MM.1S (cell line): Measurements from ENCODE around the gene UBAC2.

ENCODE experiments used
- DNase-seq: peaks from one replicate; pipeline ENCODE4 v3.0.0-alpha.2; 2015
- H2AFZ ChIP-seq: fragments of 300-600 bp; sonication (generic); 2 replicates; pipeline ENCODE4 v1.6.0; 2016; ENCODE audit warnings: antibody characterized with exemption, low read length
- H3F3A ChIP-seq: fragments of 300-600 bp; sonication (generic); 2 replicates; pipeline ENCODE4 v1.6.1; 2016; ENCODE audit warnings: mild to moderate bottlenecking, antibody characterized with exemption, low read length, moderate library complexity, mixed read lengths; ENCODE audit not compliant: insufficient read depth
- H3K27ac ChIP-seq: fragments of 300-600 bp; sonication (generic); 2 replicates; pipeline ENCODE4 v1.5.1; 2016; ENCODE audit warnings: mild to moderate bottlenecking, low read length
- H3K27me3 ChIP-seq: fragments of 300-600 bp; sonication (generic); replicated peaks from 2 replicates; pipeline ENCODE4 v1.6.0; 2016; ENCODE audit warnings: low read length; ENCODE audit not compliant: insufficient read depth
- H3K36me3 ChIP-seq: fragments of 300-600 bp; sonication (generic); replicated peaks from 2 replicates; pipeline ENCODE4 v1.6.1; 2016; ENCODE audit warnings: mild to moderate bottlenecking, low read length, mixed read lengths; ENCODE audit not compliant: insufficient read depth
- H3K4me1 ChIP-seq: fragments of 300-600 bp; sonication (generic); 2 replicates; pipeline ENCODE4 v1.6.1; 2016; ENCODE audit warnings: low read length, mixed read lengths
- H3K4me2 ChIP-seq: fragments of 300-600 bp; sonication (generic); 2 replicates; pipeline ENCODE4 v1.6.0; 2016; ENCODE audit warnings: low read depth, low read length
- H3K4me3 ChIP-seq: fragments of 300-600 bp; sonication (generic); 2 replicates; pipeline ENCODE4 v1.5.1; 2016; ENCODE audit warnings: low read length, mixed read lengths
- H3K79me2 ChIP-seq: fragments of 300-600 bp; sonication (generic); 2 replicates; pipeline ENCODE4 v1.6.1; 2016; ENCODE audit warnings: mixed run types, low read length, mixed read lengths
- H3K9ac ChIP-seq: fragments of 300-600 bp; sonication (generic); 2 replicates; pipeline ENCODE4 v1.6.1; 2016; ENCODE audit warnings: low read length, mixed read lengths
- H3K9me2 ChIP-seq: fragments of 300-600 bp; sonication (generic); replicated peaks from 2 replicates; pipeline ENCODE4 v1.6.1; 2016; ENCODE audit warnings: mild to moderate bottlenecking, low read length, mixed read lengths; ENCODE audit not compliant: insufficient read depth
- H3K9me3 ChIP-seq: fragments of 300-600 bp; sonication (generic); replicated peaks from 2 replicates; pipeline ENCODE4 v1.6.1; 2016; ENCODE audit warnings: mild to moderate bottlenecking, low read length, mixed read lengths; ENCODE audit not compliant: insufficient read depth
- H4K20me1 ChIP-seq: fragments of 300-600 bp; sonication (generic); 2 replicates; pipeline ENCODE4 v1.6.1; 2016; ENCODE audit warnings: mild to moderate bottlenecking, low read length, moderate library complexity, mixed read lengths; ENCODE audit not compliant: insufficient read depth
- EZH2 ChIP-seq: fragments of 300-600 bp; sonication (generic); optimal IDR thresholded peaks from 2 replicates; pipeline ENCODE3; 2017; ENCODE audit warnings: low read depth, mild to moderate bottlenecking, antibody characterized with exemption, low read length, mixed read lengths
- EZH2phosphoT487 ChIP-seq: fragments of 300-600 bp; sonication (generic); IDR thresholded peaks from 2 replicates; pipeline ENCODE4 v1.6.1; 2018; ENCODE audit warnings: antibody characterized with exemption, low read length
- TF ChIP-seq, protein P1 (sequence below): fragments of 300-600 bp; sonication (generic); IDR thresholded peaks from 2 replicates; pipeline ENCODE4 v1.5.1; 2016; ENCODE audit warnings: antibody characterized with exemption, low read length, mixed read lengths

UBAC2 gene

DNA sequence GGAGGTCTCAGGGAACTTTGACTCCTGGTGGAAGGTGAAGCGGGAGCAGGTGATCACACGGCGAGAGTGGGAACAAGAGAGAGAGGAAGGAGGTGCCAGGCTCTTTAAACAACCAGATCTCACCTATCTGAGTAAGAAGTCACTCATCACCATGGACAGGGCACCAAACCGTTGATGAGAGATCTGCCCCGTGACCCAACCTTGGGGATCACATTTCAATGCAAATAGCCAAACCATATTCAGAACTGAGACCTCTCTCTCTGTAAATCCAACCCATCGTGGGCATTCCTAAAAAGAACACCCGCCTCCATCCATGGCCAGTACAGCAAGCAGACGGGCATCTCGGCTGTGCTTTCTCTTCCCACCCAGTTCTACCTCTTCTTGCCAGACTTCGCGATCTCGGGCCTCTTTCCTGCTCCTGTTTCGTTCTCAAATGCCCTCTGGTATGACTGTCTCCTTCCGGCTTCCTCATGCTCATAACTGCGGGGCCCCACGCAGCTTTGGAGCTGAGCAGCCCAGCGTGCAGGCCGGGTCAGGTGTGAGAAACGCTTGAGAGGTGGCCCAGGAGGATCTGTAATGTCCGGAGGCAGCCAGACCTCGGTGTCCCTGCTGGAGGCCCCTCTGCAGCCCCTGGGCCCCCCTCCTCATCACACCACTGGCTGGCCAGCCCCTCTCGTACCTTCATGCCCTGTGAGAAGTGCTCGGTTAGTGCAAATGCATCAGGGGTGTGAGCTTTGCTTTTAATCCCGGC, 203.5 kb downstream of the UBAC2 start:
- H3K27ac ChIP-seq: no peak overlapping the region
- no peak for DNase-seq
- no peaks in the 10 kb centered on the region for H4K20me1 ChIP-seq
- no peaks in the 10 kb centered on the region for H3K9me2 ChIP-seq
- TF ChIP-seq EZH2phosphoT487 (no peak), EZH2 (no peak)
- TF ChIP-seq, protein P1, sequence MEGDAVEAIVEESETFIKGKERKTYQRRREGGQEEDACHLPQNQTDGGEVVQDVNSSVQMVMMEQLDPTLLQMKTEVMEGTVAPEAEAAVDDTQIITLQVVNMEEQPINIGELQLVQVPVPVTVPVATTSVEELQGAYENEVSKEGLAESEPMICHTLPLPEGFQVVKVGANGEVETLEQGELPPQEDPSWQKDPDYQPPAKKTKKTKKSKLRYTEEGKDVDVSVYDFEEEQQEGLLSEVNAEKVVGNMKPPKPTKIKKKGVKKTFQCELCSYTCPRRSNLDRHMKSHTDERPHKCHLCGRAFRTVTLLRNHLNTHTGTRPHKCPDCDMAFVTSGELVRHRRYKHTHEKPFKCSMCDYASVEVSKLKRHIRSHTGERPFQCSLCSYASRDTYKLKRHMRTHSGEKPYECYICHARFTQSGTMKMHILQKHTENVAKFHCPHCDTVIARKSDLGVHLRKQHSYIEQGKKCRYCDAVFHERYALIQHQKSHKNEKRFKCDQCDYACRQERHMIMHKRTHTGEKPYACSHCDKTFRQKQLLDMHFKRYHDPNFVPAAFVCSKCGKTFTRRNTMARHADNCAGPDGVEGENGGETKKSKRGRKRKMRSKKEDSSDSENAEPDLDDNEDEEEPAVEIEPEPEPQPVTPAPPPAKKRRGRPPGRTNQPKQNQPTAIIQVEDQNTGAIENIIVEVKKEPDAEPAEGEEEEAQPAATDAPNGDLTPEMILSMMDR: no peak
- no peaks in the 10 kb centered on the region for H3K4me1 ChIP-seq
- H3K4me2 ChIP-seq: no peak overlapping the region
- H3K9ac ChIP-seq: no peak overlapping the region
- H3K9me3 ChIP-seq: no peaks in the 10 kb centered on the region
- peaks cover 21% of the 10 kb centered on the region for H3K27me3 ChIP-seq
- H2AFZ ChIP-seq: no peak overlapping the region
- H3K4me3 ChIP-seq: no peak overlapping the region
- H3K36me3 ChIP-seq: no peaks in the 10 kb centered on the region
- no peaks in the 10 kb centered on the region for H3F3A ChIP-seq
- no peaks in the 10 kb centered on the region for H3K79me2 ChIP-seq

DNA sequence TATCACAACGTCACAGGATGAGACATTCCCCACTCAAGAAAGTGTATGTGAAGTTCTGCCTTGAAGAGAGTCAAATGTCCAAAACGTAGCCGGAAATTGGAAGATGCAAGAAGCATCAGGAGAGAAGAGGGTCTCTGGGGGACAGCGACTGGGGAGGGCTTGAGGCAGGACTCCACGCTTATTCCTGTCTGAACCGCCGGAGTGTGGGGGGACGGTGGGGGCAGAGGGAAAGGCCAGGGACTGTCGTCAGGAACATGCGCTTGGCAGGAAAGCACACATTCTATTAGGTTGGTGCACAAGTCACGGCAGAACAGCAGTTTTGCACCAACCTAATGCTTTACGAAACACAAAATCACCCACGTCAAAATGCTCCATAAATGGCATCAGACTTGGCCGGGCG, 205.3 kb downstream of the UBAC2 start:
- no peak overlapping the region for H3K9ac ChIP-seq
- no peak for DNase-seq
- no peaks in the 10 kb centered on the region for H4K20me1 ChIP-seq
- H3F3A ChIP-seq: no peaks in the 10 kb centered on the region
- no peaks in the 10 kb centered on the region for H3K9me3 ChIP-seq
- H3K79me2 ChIP-seq: no peaks in the 10 kb centered on the region
- TF ChIP-seq, protein P1: no peak
- TF ChIP-seq EZH2 (no peak), EZH2phosphoT487 (no peak)
- H3K4me3 ChIP-seq: no peak overlapping the region
- H3K4me2 ChIP-seq: no peak overlapping the region
- H3K27ac ChIP-seq: no peak overlapping the region
- H3K4me1 ChIP-seq: no peaks in the 10 kb centered on the region
- H2AFZ ChIP-seq: no peak overlapping the region
- peaks cover 21% of the 10 kb centered on the region for H3K27me3 ChIP-seq
- H3K9me2 ChIP-seq: no peaks in the 10 kb centered on the region
- H3K36me3 ChIP-seq: no peaks in the 10 kb centered on the region

GRCh38 chr13:99406799-99407201, 206.1 kb downstream of the UBAC2 start:
- Histone ChIP-seq H2AFZ (no peak overlapping the region), H3K36me3 (no peaks in the 10 kb centered on the region), H3F3A (no peaks in the 10 kb centered on the region), H3K4me1 (no peaks in the 10 kb centered on the region), H3K9me3 (no peaks in the 10 kb centered on the region), H3K27me3 (peaks cover 22% of the 10 kb centered on the region), H3K4me2 (no peak overlapping the region), H3K9ac (no peak overlapping the region), H4K20me1 (no peaks in the 10 kb centered on the region), H3K27ac (no peak overlapping the region), H3K4me3 (no peak overlapping the region), H3K79me2 (no peaks in the 10 kb centered on the region), H3K9me2 (no peaks in the 10 kb centered on the region)
- TF ChIP-seq, protein P1: no peak
- no peak for DNase-seq
